Right atrium auricular region (tissue), 2 donors: Measurements from ENCODE around the gene IQGAP2. TPM values are rescaled to one million over a fixed set of nuclear protein-coding genes. Genes with fewer than 3 reads are reported as not detected.

ENCODE experiments used
- DNase-seq: peaks from one replicate; pipeline ENCODE4 v3.0.0-alpha.2; 2019; ENCODE audit warnings: low spot score
- H3K27ac ChIP-seq, 2 donors: fragments of 200-600 bp; sonication (generic); 1 replicate in 1 of 2; 2 replicates in 1 of 2; pipeline ENCODE4 v1.5.1; 2016 to 2019
- H3K27me3 ChIP-seq, 2 donors: fragments of 200-600 bp; sonication (generic); one replicate each; pipeline versions ENCODE4 v1.5.1 to v1.6.0; 2017 to 2019
- H3K36me3 ChIP-seq: fragments of 200-600 bp; sonication (generic); one replicate; pipeline ENCODE4 v1.5.1; 2016
- H3K4me1 ChIP-seq, 2 donors: fragments of 200-600 bp; sonication (generic); one replicate each; pipeline versions ENCODE4 v1.5.1 to v1.6.0; 2017 to 2019
- H3K4me3 ChIP-seq, 2 donors: fragments of 200-600 bp; sonication (generic); 1 replicate in 1 of 2; 2 replicates in 1 of 2; pipeline ENCODE4 v1.5.1; 2017 to 2019; ENCODE audit warnings: mild to moderate bottlenecking in 1 of 2, moderate library complexity in 1 of 2
- H3K9me3 ChIP-seq, 2 donors: fragments of 200-600 bp; sonication (generic); one replicate each; pipeline ENCODE4 v1.5.1; 2019
- CTCF ChIP-seq, 2 donors: fragments of 200-600 bp; sonication (generic); IDR thresholded peaks; one replicate each; pipeline ENCODE4 v1.5.1; 2019; ENCODE audit warnings: antibody characterized with exemption in 2 of 2
- total RNA-seq, 2 donors: library from RNA; depleted of rRNA; stranded (reverse); fragments of >200 nt; gene quantifications; one replicate each; pipeline ENCODE4 v1.1.0, GENCODE V29; 2016

Gene IQGAP2
- total RNA-seq, 2 donors from 2014 or later = 5.4 to 12.3 TPM

GRCh38 chr5:76526950-76527583 is 124.0 kb downstream of the IQGAP2 start:
- no peaks in the 10 kb centered on the region for H3K4me1 ChIP-seq
- no peaks in the 10 kb centered on the region for H3K9me3 ChIP-seq
- no peaks in the 10 kb centered on the region for H3K27me3 ChIP-seq
- TF ChIP-seq CTCF (IDR thresholded peaks at IDR 0.05) = no peak
- H3K36me3 ChIP-seq = no peaks in the 10 kb centered on the region
- no peak overlapping the region for H3K27ac ChIP-seq
- no peak for DNase-seq
- H3K4me3 ChIP-seq = no peak overlapping the region

- Histone ChIP-seq H3K27me3 (no peaks in the 10 kb centered on the region), H3K27ac (no peak overlapping the region), H3K4me3 (no peak overlapping the region), H3K9me3 (no peaks in the 10 kb centered on the region), H3K4me1 (no peaks in the 10 kb centered on the region), H3K36me3 (no peaks in the 10 kb centered on the region)
- TF ChIP-seq CTCF (IDR thresholded peaks at IDR 0.05) = no peak
- DNase-seq = no peak
Measured at GRCh38 chr5:76527685-76528161, 124.6 kb downstream of the IQGAP2 start.

GRCh38 chr5:76528547-76529331 is 125.7 kb downstream of the IQGAP2 start:
- TF ChIP-seq CTCF (IDR thresholded peaks at IDR 0.05) = no peak
- H3K27me3 ChIP-seq = no peaks in the 10 kb centered on the region
- no peak overlapping the region for H3K27ac ChIP-seq
- H3K36me3 ChIP-seq = no peaks in the 10 kb centered on the region
- DNase-seq = no peak
- H3K4me1 ChIP-seq = no peaks in the 10 kb centered on the region
- no peak overlapping the region for H3K4me3 ChIP-seq
- H3K9me3 ChIP-seq = no peaks in the 10 kb centered on the region

GRCh38 chr5:76529464-76530344 is 126.6 kb downstream of the IQGAP2 start:
- Histone ChIP-seq H3K4me1 (no peaks in the 10 kb centered on the region), H3K27me3 (no peaks in the 10 kb centered on the region), H3K9me3 (no peaks in the 10 kb centered on the region), H3K36me3 (no peaks in the 10 kb centered on the region), H3K27ac (no peak overlapping the region), H3K4me3 (no peak overlapping the region)
- no peak for TF ChIP-seq CTCF (IDR thresholded peaks at IDR 0.05)
- no peak for DNase-seq

GRCh38 chr5:76532052-76532451 is 129.0 kb downstream of the IQGAP2 start:
- no peaks in the 10 kb centered on the region for H3K4me1 ChIP-seq
- H3K27ac ChIP-seq = no peak overlapping the region
- H3K27me3 ChIP-seq = no peaks in the 10 kb centered on the region
- TF ChIP-seq CTCF (IDR thresholded peaks at IDR 0.05) = no peak
- no peaks in the 10 kb centered on the region for H3K36me3 ChIP-seq
- no peak for DNase-seq
- H3K4me3 ChIP-seq = no peak overlapping the region
- no peaks in the 10 kb centered on the region for H3K9me3 ChIP-seq
